HG02970 (cell line): ENCODE results near the gene RPS14.

Source experiments
- ATAC-seq: cut with Tn5 transposase; IDR thresholded peaks from one replicate; pipeline ENCODE4 v1.9.1; 2021; ENCODE audit warnings: mild to moderate bottlenecking, moderate library complexity, moderate number of reproducible peaks; ENCODE audit not compliant: unreplicated experiment, low FRiP score

The RPS14 gene

DNA sequence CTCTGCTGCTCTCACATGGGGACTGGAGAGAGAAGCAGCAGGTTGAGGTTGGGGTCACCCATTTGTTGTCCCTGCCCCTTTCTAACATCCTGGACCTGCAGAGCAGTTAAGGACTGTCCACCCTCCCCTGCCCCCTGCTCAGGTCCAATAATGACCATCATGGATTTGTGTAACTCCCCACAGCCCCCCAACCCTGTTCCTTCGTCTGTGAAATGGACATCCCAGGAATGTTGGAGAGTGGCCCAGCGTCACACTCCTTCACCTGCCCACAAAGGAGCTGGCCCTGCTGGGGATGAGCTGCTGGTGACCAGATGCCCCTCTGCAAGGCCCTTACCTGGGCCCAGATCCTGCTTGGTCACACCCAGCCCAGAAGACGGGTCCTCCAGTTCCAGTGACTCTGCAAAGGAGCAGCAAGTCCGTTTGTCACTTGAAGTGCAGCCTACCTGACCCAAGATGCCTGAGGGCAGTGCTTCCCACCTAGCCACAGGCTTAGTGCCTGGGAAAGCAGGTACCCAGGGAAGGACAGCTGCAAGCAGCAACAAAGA is 47.2 kb downstream of the RPS14 start:
- ATAC-seq = no peak

DNA sequence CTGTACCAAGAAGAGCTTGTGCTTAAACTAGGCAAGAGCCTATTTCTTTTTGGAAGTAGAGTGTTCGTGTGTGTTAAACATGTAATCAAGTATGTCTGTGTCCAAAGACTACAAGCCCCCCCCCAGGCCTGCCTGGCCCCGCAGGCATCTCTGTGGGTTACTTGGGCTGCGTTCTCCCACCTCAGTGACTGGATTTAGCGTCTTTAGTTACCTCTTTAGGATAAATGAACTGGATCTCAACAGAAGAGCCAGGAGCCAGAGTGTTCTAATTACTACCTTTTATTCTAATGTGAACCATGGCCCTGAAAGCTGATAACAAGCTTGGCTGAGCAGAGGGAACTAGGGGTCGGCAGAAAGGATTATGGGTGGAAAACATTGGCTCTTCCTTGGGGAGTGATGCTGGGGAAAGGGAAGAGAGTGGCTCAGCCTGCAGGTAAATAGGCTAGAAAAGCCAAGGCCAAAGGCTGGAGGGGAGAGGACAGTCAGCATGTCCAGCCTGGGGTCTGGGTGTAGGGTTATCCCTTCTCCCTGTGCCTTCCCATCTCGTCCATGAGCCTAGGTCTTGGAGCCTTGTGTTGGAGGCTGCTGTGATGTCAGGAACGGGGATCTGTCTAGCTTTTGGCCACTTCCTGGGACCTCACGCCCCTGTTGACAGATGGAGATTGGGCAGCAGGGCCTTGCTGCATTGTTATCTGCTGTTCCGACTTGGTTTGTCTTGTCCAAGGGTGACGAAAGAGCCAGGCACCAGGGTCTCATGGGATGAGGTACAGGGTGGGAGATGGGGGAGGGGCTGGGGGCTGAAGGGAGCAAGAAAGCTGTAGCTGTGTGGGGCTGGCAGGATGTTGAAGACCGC is 47.9 kb downstream of the RPS14 start:
- no peak for ATAC-seq

DNA sequence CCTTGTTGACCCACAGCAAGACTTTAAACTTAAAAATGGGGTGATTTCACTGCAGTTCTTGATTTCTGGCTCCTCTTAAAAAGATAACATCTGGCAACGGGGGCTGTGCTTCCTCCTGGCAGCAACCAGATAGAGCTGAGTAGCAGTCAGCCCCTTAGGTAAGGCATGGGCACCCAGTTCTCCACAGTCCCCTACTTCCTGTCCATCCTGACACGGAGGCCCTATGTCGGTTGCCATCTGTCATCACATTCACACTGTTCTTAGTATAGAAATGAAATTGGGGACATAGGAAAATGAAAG is 48.5 kb downstream of the RPS14 start:
- no peak for ATAC-seq

DNA sequence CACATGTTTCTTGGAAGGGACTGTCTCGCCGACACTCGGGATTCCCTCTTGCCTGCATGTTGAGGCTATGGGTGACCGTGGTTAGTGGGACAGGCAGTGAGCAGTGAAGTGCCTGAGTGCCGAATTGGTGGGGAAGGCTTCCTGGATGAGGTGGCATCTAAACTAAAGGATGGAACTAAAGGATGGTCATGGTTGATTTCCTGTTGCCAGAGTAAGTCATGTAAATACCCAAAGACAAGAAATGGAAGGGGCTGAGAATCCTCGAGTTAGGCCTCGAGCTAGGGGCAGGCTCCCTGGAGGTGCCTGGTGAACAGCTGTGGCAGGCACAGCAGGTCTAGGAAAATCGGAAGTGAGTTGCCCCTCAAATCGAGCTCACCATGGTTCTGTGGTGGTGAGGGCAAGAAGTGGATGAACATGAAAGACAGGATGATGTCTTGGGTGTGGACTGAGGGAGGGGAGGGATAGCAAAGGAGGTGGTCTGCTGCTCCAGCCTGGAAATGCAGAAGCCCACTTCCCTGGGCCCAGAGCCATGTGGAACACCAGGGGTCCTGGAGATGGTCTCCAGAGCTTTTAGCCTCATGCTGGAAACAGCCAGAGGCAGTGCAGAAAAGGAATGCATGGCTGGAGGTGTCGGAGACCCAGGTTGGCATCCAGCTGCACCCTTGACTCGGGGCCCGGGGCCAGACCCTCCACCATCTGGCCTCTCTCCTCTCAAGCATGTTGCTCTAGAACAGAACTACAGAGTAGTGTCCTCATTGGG is 49.0 kb downstream of the RPS14 start:
- no peak for ATAC-seq

DNA sequence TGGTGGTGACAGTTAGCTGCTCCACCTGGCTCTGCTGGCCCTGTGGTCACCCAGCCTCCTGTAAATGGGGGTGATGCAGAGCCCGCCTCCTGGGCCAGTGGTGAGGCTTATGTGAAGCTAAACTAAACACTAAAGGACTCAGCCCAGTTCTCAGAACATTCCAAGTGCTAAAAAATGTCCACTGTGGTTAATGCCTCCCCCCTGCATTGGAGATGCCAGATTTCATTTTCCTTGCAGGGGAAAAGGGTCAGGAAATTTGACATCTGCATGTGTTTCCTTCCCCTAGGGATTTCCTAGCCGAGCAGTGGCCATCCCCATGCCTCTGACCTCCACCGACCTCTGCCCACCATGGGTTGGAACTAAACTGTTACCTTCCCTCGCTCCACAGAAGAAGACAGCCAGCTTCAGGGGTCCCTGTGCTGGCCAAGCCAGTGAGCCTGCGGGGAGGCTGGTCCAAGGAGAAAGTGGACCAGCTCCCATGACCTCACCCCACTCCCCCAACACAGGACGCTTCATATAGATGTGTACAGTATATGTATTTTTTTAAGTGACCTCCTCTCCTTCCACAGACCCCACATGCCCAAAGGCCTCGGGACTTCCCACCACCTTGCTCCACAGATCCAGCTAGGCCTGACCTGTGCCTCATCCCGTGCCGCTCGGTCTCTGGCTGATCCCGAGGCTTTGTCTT is 49.9 kb downstream of the RPS14 start:
- ATAC-seq = no peak

DNA sequence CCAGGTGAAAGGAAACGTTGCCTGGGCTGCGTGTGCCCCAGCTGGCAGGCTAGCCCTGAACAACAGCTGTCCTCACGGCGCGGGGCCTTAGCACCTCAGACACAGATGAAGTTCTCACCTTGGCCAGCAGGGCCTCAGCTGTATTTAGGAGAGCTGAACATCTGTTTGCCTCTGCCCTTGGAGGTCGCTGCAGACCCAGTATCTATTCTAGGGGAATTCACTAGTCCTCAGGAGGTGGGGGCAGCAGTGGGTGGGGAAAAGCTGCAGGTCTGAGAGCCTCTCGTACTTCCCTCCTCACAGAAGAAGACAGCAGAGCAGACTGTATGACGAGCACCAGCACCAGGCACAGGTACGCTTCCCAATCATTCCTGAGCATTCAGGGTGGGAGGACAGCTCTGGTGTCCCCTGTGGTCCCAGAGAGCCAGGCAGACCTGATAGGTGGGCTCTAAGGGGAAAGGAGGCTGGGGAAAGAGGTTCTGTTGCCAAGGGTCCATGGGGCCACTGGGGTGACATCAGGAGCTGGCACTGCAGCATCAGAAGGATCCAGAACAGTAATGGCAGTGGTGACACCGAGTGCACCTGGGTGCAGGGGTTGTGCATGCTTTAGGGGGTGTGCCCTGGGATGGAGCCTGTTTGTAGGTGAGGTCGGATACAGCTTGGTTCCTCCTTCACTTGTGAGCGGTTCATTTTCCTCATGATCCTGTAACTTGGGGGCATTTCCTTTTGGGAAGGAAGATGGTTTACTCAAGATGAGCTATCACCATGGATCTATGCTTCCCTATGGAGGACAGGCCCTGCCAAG is 50.6 kb downstream of the RPS14 start:
- ATAC-seq = peak; percentile 44

DNA sequence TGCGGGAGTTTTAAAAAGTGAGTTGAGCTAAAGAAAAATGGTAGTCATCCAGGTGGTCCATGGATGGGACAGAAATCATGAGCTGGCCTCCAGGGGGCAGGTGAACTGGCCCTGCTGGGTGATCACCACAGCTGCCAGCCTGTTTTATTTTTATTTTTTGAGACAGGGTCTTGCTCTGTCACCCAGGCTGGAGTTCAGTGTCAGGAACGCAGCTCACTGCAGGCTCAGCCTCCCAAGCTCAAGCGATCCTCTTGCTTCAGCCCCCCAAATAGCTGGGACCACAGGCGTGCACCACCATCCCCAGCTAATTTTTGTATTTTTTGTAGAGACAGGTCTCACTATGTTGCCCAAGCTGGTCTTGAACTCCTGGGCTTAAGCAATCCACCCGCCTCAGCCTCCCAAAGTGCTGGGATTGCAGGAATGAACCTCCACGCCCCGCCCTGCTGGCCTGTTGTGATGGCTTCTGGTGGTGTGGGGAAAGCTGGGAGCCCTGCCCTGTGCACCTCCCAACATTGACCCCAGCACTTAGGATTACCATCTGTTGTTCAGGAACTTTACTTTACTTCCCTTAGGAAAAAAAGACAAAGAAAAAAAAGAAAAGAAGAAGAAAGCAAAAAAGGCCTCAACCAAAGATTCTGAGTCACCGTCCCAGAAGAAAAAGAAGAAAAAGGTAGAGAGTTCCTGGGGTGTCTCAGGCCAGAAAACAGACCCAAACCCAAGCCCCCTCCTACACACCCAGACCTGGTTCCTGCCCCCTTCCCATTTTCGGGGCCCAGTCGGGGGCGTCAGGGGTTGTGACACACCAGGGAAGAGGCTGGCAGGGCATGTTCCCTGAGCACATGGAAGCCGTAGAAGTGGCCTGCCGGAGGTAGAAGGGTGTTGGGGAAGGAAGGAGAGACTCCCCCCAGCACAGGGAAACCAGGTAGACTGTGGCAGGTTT is 51.5 kb downstream of the RPS14 start:
- ATAC-seq = no peak

DNA sequence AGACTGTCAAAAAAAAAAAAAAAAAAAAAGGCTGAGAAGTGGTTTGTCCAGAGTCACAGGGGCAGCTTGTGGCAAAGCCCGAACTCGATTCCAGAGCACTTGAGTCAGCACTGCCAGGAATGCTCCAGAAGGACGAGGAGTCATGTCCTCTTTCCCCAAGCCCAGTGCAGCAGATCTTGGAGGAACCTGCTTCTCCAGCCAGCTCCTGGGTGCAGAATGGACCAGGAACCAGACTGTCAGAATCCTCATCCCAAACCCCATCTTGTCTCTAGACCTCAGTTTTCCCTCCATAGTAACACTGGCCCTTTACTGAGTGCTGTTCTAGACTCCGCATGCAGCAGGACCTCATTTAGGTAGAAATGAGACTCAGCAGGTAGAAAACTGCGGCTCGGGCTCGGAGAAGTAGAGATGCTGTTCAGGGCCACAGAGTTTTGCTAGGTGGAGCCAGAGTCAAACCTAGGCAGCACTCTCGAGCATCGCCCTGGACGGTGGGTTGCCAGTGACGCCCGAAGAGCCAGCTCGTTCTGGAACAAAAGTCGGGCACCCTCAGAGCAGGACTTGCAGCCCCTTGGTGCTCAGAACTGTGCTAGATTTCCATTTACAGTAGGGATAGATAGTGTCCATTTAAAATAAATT is 52.3 kb downstream of the RPS14 start:
- ATAC-seq = no peak

DNA sequence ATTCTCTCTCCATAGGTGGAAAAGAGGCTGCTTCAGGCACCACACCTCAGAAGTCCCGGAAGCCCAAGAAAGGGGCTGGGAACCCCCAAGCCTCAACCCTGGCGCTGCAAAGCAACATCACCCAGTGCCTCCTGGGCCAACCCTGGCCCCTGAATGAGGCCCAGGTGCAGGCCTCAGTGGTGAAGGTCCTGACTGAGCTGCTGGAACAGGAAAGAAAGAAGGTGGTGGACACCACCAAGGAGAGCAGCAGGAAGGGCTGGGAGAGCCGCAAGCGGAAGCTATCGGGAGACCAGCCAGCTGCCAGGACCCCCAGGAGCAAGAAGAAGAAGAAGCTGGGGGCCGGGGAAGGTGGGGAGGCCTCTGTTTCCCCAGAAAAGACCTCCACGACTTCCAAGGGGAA is 53.3 kb downstream of the RPS14 start:
- ATAC-seq = no peak

DNA sequence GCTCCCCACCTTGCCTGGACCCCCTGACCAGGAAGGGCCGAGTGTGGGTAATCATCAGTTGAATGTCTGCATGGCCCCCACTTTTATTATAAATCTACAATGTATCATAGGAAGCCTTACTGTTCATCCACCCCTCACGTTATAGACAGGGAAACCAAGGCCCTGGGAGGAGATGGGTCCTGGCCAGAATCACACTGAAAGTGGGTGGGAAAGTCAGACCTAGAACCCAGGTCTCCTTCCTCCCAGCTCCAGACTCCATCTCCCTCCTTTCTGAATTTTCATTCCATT is 53.9 kb downstream of the RPS14 start:
- ATAC-seq = no peak

DNA sequence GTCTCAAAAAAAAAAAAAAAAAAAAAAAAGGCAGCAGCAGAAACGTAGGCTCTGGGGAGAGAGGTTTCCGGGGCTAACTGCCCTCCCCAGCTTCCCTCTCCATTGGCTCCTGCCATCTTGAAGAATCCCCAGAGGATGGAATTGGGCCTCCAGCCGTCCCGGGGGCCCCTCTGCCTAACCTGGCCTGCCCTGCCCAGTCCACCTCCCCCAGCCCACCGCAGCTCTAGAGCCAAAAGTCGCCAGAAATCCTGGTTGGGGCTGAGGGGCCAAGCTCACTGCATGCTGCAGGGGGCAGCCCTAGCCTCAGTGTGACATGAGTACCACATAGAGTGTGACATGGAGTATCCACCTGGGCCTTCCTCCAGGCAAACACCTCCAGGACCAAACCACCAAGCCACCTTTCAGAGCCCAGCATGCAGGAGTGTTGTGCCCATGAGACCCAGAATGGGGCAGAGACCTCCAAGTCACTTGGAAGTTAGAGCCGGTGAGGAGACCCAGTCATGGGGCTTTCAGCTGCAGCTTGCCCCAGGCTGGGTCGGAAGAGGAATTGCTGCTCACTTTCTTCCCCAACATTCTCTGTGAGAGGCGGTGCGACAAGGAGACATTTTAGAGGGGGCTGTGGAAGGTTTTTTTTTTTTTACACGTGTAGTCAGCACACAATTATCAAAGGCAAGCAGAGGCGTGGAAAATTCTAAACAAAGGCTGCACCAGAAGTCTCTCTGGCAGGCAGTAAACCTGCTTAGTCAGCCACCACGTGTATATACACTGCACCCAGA is 54.4 kb downstream of the RPS14 start:
- ATAC-seq = no peak

DNA sequence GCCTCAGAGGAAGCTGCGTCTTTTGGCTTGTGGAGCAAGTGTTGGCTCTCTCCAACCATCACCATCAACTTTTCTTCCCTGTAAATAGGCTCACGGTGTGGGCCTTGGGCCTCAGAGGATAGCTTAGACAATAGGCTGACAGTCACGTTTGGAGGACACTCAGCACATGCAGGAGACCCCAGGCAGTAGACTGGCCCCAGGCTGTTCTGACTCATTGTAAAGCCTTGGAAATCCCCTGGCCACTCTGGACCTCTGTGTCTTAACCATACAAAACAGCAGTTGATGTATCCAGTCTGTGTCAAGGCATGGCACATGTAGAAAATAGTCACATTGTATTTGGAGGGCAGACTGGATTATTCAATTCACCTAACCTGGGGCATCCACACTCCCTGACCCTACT is 55.4 kb downstream of the RPS14 start:
- ATAC-seq = no peak

DNA sequence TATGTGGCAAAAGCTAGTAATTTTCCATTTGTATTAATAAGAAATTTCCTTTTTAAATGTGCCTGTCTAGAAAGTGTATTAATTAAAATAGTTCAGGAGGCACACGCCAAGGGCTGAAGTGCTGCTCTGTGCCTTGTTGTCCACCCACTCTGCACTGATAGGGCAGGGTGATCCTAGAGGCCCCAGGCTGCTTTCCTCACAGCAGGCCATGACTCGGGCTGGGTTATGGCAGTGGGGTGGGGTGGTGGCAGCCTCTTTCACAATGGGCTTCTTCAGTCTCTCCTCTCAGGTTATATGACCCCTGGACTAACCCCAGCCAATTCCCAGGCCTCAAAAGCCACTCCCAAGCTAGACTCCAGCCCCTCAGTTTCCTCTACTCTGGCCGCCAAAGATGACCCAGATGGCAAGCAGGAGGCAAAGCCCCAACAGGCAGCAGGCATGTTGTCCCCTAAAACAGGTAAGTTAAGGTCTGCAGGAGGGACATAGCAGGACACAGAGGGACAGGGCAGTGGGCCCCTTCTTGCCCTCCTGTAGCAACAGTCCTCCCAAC is 56.4 kb downstream of the RPS14 start:
- no peak for ATAC-seq

DNA sequence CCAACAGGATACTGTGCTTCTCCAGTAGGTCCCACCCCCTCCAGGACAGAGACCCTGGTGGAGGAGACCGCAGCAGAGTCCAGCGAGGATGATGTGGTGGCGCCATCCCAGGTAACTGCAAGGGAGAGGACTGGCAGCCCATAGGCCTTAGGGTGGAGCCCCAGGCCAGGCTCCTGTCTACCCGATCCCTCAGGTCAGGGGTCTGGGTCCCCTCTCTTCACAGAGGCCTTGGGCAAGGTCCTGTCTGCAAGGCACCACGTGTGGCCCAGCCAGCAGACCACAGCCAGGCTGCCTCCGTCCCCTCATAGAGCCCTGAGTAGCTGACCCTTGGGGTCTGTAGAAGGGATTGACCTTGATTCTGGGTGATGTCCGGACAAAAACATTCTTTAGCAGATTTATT is 56.9 kb downstream of the RPS14 start:
- ATAC-seq = no peak
